Neural progenitor cell (in vitro differentiated cells): Measurements from ENCODE around the gene TAOK2.

Experiments used
- EZH2phosphoT487 ChIP-seq: fragments of 200-600 bp; sonication (generic); IDR thresholded peaks from 2 replicates; pipeline ENCODE4 v1.6.1; 2017; ENCODE audit warnings: antibody characterized with exemption
- TF ChIP-seq, protein P1 (sequence below): fragments of 200-600 bp; sonication (generic); IDR thresholded peaks from 2 replicates; pipeline ENCODE4 v1.5.1; 2017; ENCODE audit warnings: antibody characterized with exemption, mild to moderate bottlenecking

GRCh38 chr16:30027588-30028437 is 54.1 kb downstream of the TAOK2 start:
- TF ChIP-seq, protein P1, sequence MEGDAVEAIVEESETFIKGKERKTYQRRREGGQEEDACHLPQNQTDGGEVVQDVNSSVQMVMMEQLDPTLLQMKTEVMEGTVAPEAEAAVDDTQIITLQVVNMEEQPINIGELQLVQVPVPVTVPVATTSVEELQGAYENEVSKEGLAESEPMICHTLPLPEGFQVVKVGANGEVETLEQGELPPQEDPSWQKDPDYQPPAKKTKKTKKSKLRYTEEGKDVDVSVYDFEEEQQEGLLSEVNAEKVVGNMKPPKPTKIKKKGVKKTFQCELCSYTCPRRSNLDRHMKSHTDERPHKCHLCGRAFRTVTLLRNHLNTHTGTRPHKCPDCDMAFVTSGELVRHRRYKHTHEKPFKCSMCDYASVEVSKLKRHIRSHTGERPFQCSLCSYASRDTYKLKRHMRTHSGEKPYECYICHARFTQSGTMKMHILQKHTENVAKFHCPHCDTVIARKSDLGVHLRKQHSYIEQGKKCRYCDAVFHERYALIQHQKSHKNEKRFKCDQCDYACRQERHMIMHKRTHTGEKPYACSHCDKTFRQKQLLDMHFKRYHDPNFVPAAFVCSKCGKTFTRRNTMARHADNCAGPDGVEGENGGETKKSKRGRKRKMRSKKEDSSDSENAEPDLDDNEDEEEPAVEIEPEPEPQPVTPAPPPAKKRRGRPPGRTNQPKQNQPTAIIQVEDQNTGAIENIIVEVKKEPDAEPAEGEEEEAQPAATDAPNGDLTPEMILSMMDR: no peak
- no peak for TF ChIP-seq EZH2phosphoT487
